ENCODE measurements around the gene KRTAP10-7.

Gene KRTAP10-7

DNA sequence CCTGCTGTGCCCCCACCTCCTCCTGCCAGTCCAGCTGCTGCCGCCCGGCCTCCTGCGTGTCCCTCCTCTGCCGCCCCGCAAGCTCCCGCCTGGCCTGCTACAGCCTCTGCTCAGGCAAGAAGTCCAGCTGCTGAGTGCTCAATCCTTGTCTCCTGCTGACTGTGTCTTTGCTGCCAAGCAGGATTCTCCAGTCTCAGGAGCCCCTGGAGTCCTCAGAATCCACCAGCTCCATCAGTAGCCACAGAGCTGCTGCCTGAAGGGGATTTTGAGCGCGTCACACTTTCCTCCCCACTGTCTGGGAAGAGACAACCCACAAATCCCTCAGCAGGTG, 46.8 kb downstream of the KRTAP10-7 start:
- H3K4me1 ChIP-seq (ENCODE audit: control insufficient read depth, insufficient read depth, low read length), result peaks cover 11% of the 10 kb centered on the region
- 66 to 70% methylated on average over 8 of the region's 8 CpGs for WGBS, 2 experiments
- H3K27me3 ChIP-seq (ENCODE audit: control insufficient read depth, insufficient read depth, low read length, poor library complexity, severe bottlenecking), result no peaks in the 10 kb centered on the region
- no peak overlapping the region for H3K4me3 ChIP-seq (ENCODE audit: insufficient read depth, low read depth, low read length)
- no peak overlapping the region for H3K27ac ChIP-seq (ENCODE audit: insufficient read depth, low read depth, low read length, poor library complexity, severe bottlenecking)
- peaks cover 2% of the 10 kb centered on the region for H3K9me3 ChIP-seq (ENCODE audit: control insufficient read depth, low read length)
- no peaks in the 10 kb centered on the region for H3K36me3 ChIP-seq (ENCODE audit: control insufficient read depth, insufficient read depth, low read length)

DNA sequence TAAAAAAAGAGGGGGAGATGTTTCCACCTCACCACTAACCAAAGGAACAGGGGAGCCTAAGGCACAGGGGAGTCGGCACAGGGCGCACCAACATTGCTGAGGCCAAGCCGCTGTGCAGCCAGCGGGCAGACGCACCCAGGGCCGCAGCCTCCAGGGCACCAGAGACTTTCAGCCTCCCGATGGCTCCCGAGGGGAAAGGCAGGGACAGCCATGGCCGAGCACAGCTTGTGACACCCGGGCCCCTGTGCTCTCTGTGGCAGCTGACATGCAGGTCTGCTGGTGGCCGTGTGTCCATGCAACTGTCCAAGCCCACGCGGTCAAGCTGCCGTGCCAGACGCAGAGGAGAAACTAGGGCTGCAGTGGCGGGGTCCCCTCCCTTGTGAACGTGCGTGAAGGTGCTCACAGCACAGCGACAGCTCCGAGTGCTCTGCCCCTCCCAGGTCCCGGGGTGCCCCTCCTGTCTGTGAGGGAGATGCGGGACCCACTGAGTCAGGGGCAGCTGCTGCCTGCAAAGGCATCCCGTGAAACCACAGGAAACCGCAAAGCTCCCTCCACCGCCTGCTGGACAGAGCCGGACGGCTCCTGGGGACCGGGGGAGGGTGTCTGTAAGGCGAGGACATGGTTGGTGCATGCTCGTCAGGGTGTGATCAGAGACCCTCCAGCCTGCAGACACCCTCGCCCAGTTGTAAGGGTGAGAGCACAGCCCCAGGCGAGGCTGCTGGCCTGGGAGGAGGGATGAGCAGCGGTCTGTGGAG, 48.3 kb downstream of the KRTAP10-7 start:
- H3K27me3 ChIP-seq (ENCODE audit: control insufficient read depth, insufficient read depth, low read length, poor library complexity, severe bottlenecking), result no peaks in the 10 kb centered on the region
- H3K9me3 ChIP-seq (ENCODE audit: control insufficient read depth, low read length), result peaks cover 2% of the 10 kb centered on the region
- H3K36me3 ChIP-seq (ENCODE audit: control insufficient read depth, insufficient read depth, low read length), result no peaks in the 10 kb centered on the region
- no peak overlapping the region for H3K4me3 ChIP-seq (ENCODE audit: insufficient read depth, low read depth, low read length)
- peaks cover 11% of the 10 kb centered on the region for H3K4me1 ChIP-seq (ENCODE audit: control insufficient read depth, insufficient read depth, low read length)
- WGBS, 2 experiments, result 93 to 94% methylated on average over 33 of the region's 33 CpGs
- no peak overlapping the region for H3K27ac ChIP-seq (ENCODE audit: insufficient read depth, low read depth, low read length, poor library complexity, severe bottlenecking)

- Histone ChIP-seq H3K27me3 (ENCODE audit: control insufficient read depth, insufficient read depth, low read length, poor library complexity, severe bottlenecking) (no peaks in the 10 kb centered on the region), H3K9me3 (ENCODE audit: control insufficient read depth, low read length) (no peaks in the 10 kb centered on the region), H3K36me3 (ENCODE audit: control insufficient read depth, insufficient read depth, low read length) (no peaks in the 10 kb centered on the region), H3K4me1 (ENCODE audit: control insufficient read depth, insufficient read depth, low read length) (peaks cover 11% of the 10 kb centered on the region), H3K4me3 (ENCODE audit: insufficient read depth, low read depth, low read length) (no peak overlapping the region), H3K27ac (ENCODE audit: insufficient read depth, low read depth, low read length, poor library complexity, severe bottlenecking) (no peak overlapping the region)
- 93 to 96% methylated on average over 18 of the region's 18 CpGs for WGBS, 2 experiments
These were observed 49.2 kb downstream of the KRTAP10-7 start for GRCh38 chr21:44649521-44650100.

GRCh38 chr21:44650265-44650972, 50.0 kb downstream of the KRTAP10-7 start:
- Histone ChIP-seq H3K4me1 (ENCODE audit: control insufficient read depth, insufficient read depth, low read length) (peaks cover 11% of the 10 kb centered on the region), H3K27me3 (ENCODE audit: control insufficient read depth, insufficient read depth, low read length, poor library complexity, severe bottlenecking) (no peaks in the 10 kb centered on the region), H3K36me3 (ENCODE audit: control insufficient read depth, insufficient read depth, low read length) (no peaks in the 10 kb centered on the region), H3K9me3 (ENCODE audit: control insufficient read depth, low read length) (no peaks in the 10 kb centered on the region), H3K4me3 (ENCODE audit: insufficient read depth, low read depth, low read length) (no peak overlapping the region), H3K27ac (ENCODE audit: insufficient read depth, low read depth, low read length, poor library complexity, severe bottlenecking) (no peak overlapping the region)
- 92 to 93% methylated on average over 20 of the region's 20 CpGs for WGBS, 2 experiments

DNA sequence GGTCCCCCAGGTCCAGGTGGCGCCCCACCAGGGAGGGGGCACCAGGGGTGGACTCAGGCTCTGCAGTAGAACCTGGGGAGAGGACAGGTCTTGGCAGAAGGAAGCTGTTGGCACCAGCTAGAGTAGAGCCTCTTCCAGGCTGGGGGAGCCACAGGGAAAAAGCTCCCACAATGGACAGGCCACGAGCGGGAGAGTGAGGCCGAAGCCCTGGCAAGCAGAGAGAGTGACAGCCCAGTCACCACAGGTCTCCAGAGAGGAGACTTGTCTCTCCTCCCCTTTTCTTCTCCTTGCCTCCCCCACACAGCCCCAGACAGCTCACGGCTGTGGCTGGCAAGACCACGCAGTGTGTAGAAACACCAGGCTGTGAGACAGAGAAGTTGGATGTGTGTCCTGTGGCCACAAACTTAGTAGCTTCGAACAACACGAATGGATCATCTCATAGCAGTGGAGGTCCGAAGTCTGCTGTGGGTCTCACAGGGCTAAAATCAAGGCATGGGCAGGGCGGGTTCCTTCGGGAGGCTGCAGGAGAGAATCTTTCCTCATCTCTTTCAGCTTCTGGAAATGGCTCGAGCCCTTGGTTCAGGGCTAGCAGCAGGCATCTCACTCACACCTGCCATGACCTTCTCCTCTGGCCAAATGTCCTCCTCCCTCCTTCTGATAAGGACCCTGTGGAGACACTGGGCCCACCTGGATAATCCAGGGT, 50.7 kb downstream of the KRTAP10-7 start:
- Histone ChIP-seq H3K4me3 (ENCODE audit: insufficient read depth, low read depth, low read length) (no peak overlapping the region), H3K9me3 (ENCODE audit: control insufficient read depth, low read length) (no peaks in the 10 kb centered on the region), H3K27me3 (ENCODE audit: control insufficient read depth, insufficient read depth, low read length, poor library complexity, severe bottlenecking) (no peaks in the 10 kb centered on the region), H3K27ac (ENCODE audit: insufficient read depth, low read depth, low read length, poor library complexity, severe bottlenecking) (no peak overlapping the region), H3K36me3 (ENCODE audit: control insufficient read depth, insufficient read depth, low read length) (no peaks in the 10 kb centered on the region), H3K4me1 (ENCODE audit: control insufficient read depth, insufficient read depth, low read length) (peaks cover 11% of the 10 kb centered on the region)
- WGBS, 2 experiments, result 94% methylated on average over 12 of the region's 12 CpGs

All from ectodermal cell (in vitro differentiated cells).